Measurements from ENCODE around the gene PTP4A1. TPM values are rescaled to one million over a fixed set of nuclear protein-coding genes. Genes with fewer than 3 reads are reported as not detected.
"Not testable (repeated sequence)": the region's sequence is repeated elsewhere in the genome, so short reads cannot be mapped to it uniquely, and the experiment has no call there.

Gene PTP4A1
- 24.2 and 46.0 TPM in 2 replicates for total RNA-seq

- DNase-seq (ENCODE audit: insufficient read length, low spot score, missing footprints), result peak; percentile 96
- Histone ChIP-seq H3K79me2 (ENCODE audit: insufficient read depth, low read length) (peaks cover 47% of the 10 kb centered on the region), H3K27ac (ENCODE audit: low read depth, low read length) (peak within 1 kb of the TSS; percentile 99), H3K4me2 (ENCODE audit: insufficient read depth, low read length) (peak within 1 kb of the TSS; percentile 97), H2AFZ (ENCODE audit: low read length) (peak within 1 kb of the TSS; percentile 94), H3K4me1 (ENCODE audit: insufficient read depth, low read length) (peaks cover 20% of the 10 kb centered on the region), H3K4me3 (ENCODE audit: insufficient read depth, low read length) (peak within 1 kb of the TSS; percentile 90), H3K27me3 (ENCODE audit: insufficient read depth, low read length) (no peaks in the 10 kb centered on the region), H3K9me3 (ENCODE audit: low read depth, low read length) (no peaks in the 10 kb centered on the region), H4K20me1 (ENCODE audit: insufficient read depth, low read length) (peaks cover 35% of the 10 kb centered on the region), H3K36me3 (ENCODE audit: insufficient read depth, low read length) (peaks cover 11% of the 10 kb centered on the region)
- TF ChIP-seq, protein P1, sequence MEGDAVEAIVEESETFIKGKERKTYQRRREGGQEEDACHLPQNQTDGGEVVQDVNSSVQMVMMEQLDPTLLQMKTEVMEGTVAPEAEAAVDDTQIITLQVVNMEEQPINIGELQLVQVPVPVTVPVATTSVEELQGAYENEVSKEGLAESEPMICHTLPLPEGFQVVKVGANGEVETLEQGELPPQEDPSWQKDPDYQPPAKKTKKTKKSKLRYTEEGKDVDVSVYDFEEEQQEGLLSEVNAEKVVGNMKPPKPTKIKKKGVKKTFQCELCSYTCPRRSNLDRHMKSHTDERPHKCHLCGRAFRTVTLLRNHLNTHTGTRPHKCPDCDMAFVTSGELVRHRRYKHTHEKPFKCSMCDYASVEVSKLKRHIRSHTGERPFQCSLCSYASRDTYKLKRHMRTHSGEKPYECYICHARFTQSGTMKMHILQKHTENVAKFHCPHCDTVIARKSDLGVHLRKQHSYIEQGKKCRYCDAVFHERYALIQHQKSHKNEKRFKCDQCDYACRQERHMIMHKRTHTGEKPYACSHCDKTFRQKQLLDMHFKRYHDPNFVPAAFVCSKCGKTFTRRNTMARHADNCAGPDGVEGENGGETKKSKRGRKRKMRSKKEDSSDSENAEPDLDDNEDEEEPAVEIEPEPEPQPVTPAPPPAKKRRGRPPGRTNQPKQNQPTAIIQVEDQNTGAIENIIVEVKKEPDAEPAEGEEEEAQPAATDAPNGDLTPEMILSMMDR (IDR thresholded peaks at IDR 0.05; ENCODE audit: extremely low read depth, low read depth, low read length), result peak; percentile 4
Measured at GRCh38 chr6:63572044-63572746, at the start of gene PTP4A1, which contains the start of gene LOC128125822. TSS of gene PTP4A1 (plus strand) at chr6:63572480. CDS start at chr6:63576881, 4,401 bp downstream. TSS of gene LOC128125822 (plus strand) at chr6:63572480.

DNA sequence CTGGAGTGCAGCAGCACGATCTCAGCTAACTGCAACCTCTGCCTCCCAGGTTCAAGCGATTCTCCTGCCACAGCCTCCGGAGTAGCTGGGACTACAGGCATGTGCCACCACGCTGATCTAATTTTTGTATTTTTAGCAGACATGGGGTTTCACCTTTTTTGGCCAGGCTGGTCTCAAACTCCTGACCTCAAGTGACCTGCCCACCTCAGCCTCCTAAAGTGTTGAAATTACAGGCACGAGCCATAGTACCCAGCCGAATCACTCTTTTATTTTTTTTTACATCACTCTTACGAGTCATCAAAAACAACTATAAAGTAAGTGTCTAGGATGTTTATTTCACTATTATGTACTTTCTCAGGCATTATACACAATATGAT lies 49.4 kb upstream of the PTP4A1 start:
- H3K4me2 ChIP-seq (ENCODE audit: insufficient read depth, low read length); H3K4me3 ChIP-seq (ENCODE audit: insufficient read depth, low read length); DNase-seq (ENCODE audit: insufficient read length, low spot score, missing footprints); H3K27me3 ChIP-seq (ENCODE audit: insufficient read depth, low read length); H3K4me1 ChIP-seq (ENCODE audit: insufficient read depth, low read length); H3K9me3 ChIP-seq (ENCODE audit: low read depth, low read length); H3K27ac ChIP-seq (ENCODE audit: low read depth, low read length); H3K79me2 ChIP-seq (ENCODE audit: insufficient read depth, low read length); H3K36me3 ChIP-seq (ENCODE audit: insufficient read depth, low read length); H2AFZ ChIP-seq (ENCODE audit: low read length); H4K20me1 ChIP-seq (ENCODE audit: insufficient read depth, low read length): not testable (repeated sequence)

DNA sequence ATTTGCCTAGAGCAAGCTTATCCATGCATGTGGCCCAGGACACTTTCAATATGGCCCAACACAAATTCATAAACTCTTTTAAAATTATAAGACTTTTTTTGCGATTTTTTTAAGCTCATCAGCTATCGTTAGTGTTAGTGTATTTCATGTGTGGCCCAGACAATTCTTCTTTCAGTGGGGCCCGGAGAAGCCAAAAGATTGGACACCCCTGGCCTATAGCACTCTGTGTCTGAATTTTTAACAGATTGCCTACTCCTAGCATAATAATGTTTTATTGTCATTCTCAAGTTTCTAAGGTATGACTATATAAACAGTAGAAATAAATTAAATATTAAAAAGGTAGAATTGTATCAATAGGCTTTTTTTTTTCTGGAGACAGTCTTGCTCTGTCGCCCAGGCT lies 48.6 kb upstream of the PTP4A1 start:
- H3K9me3 ChIP-seq (ENCODE audit: low read depth, low read length), result no peaks in the 10 kb centered on the region
- H3K36me3 ChIP-seq (ENCODE audit: insufficient read depth, low read length), result no peaks in the 10 kb centered on the region
- peaks cover 11% of the 10 kb centered on the region for H3K4me1 ChIP-seq (ENCODE audit: insufficient read depth, low read length)
- no peak overlapping the region for H3K4me2 ChIP-seq (ENCODE audit: insufficient read depth, low read length)
- no peak overlapping the region for H3K4me3 ChIP-seq (ENCODE audit: insufficient read depth, low read length)
- H4K20me1 ChIP-seq (ENCODE audit: insufficient read depth, low read length), result no peaks in the 10 kb centered on the region
- no peak overlapping the region for H3K27ac ChIP-seq (ENCODE audit: low read depth, low read length)
- DNase-seq (ENCODE audit: insufficient read length, low spot score, missing footprints), result no peak
- H3K79me2 ChIP-seq (ENCODE audit: insufficient read depth, low read length), result no peaks in the 10 kb centered on the region
- no peak overlapping the region for H2AFZ ChIP-seq (ENCODE audit: low read length)
- TF ChIP-seq, protein P1 (IDR thresholded peaks at IDR 0.05; ENCODE audit: extremely low read depth, low read depth, low read length), result no peak
- no peaks in the 10 kb centered on the region for H3K27me3 ChIP-seq (ENCODE audit: insufficient read depth, low read length)

DNA sequence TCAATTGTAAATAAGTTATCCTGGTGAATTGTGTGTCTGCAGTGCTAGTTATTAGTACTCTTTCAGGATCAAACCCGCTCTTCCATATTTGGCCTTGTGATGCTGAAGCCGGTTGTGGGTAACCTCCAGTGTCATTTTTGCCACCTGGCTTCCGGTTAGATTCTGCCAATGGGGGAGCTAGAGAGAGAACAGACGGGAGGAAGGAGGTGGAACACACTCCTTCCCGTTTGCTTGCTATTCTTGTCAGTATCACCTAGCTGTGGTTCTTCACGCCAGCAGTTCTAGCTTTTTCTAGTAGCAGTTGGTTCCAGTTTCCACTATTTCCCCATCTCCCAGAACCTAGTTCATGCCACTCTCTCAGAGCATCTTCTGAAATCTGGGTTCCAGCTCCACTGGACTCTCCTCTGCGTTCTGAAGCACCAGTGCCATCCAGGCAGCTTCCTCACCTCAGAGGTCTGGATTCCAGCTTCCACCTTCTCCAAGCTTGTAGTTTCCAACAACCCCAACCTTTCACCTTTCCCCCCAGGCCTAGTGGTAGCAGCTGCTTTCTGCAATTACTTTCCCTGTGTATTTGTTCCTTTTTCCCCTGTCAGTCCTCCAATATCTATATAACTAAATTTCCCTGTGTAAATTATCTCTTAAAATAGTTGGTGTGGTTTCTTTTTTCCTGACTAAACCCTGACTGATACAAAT lies 46.9 kb upstream of the PTP4A1 start:
- TF ChIP-seq, protein P1 (IDR thresholded peaks at IDR 0.05; ENCODE audit: extremely low read depth, low read depth, low read length), result no peak
- Histone ChIP-seq H3K27me3 (ENCODE audit: insufficient read depth, low read length) (no peaks in the 10 kb centered on the region), H3K4me2 (ENCODE audit: insufficient read depth, low read length) (no peak overlapping the region), H3K4me3 (ENCODE audit: insufficient read depth, low read length) (no peak overlapping the region), H3K36me3 (ENCODE audit: insufficient read depth, low read length) (no peaks in the 10 kb centered on the region), H2AFZ (ENCODE audit: low read length) (no peak overlapping the region), H3K9me3 (ENCODE audit: low read depth, low read length) (no peaks in the 10 kb centered on the region), H3K4me1 (ENCODE audit: insufficient read depth, low read length) (peaks cover 16% of the 10 kb centered on the region), H4K20me1 (ENCODE audit: insufficient read depth, low read length) (no peaks in the 10 kb centered on the region), H3K79me2 (ENCODE audit: insufficient read depth, low read length) (no peaks in the 10 kb centered on the region), H3K27ac (ENCODE audit: low read depth, low read length) (no peak overlapping the region)
- DNase-seq (ENCODE audit: insufficient read length, low spot score, missing footprints), result no peak

Data from osteoblast (primary cell).